ENCODE measurements around the gene CCNK. TPM values are rescaled to one million over a fixed set of nuclear protein-coding genes. Genes with fewer than 3 reads are reported as not detected.

CCNK gene
- polyA plus RNA-seq, 2 of the 4 experiments (the other 2 are of a cell fraction), result 22.7 to 46.6 TPM

DNA sequence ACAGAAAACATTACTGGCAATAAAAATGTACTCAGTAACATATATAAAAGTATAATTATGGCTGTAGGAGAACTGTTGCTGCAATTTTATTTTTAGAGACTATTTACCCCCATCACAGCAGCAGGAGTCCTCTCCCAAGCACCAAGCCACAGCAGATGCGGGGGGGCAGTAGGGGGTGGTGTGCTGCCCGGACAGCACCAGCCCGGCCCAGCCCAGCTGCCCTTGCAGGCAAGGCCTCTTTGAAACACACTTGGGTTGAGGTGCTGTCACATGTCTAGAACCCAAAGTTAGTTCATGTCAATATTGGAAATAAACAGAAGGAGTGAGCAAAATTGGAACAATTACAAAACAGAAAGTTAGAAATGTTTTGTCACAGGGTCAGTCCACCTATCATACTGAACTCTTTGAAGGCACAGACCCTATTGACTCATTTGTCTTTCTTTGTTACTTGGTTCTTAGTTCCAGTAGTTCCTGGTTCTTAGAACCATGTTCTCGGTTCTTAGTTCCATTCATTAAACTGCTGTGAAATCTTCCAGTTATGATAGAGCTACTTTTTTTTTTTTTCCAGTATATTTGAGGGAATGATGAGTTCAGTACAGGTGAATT, 22.7 kb downstream of the CCNK start:
- CTCF ChIA-PET, result interaction anchor here (0.7 to 2.0 kb wide), 3 partner anchors 14 to 444 kb away, joined by 3 to 7 read pairs (median 6); no protein-coding TSS in a partner anchor
- no peaks in the 10 kb centered on the region for H3K4me1 ChIP-seq
- TF ChIP-seq HOXB13 (CRISPR knock-in tag; IDR thresholded peaks at IDR 0.05; ENCODE audit: low read depth) (no peak), CEBPB (IDR thresholded peaks at IDR 0.05) (no peak), ELK1 (IDR thresholded peaks at IDR 0.05; ENCODE audit: low read depth, low read length) (no peak), POLR2AphosphoS2 (conservative IDR thresholded peaks at IDR 0.05; ENCODE audit: low read length) (no peak), CBX8 (IDR thresholded peaks at IDR 0.05) (no peak), NR3C1 (IDR thresholded peaks at IDR 0.05) (no peak), ZFP36 (IDR thresholded peaks at IDR 0.05; ENCODE audit: borderline replicate concordance, partially characterized antibody) (no peak), BCL3 (IDR thresholded peaks at IDR 0.05) (no peak), EHF (CRISPR knock-in tag; IDR thresholded peaks at IDR 0.05) (no peak), MYC (IDR thresholded peaks at IDR 0.05; ENCODE audit: borderline replicate concordance, low read length) (no peak), CHD4 (IDR thresholded peaks at IDR 0.05; ENCODE audit: borderline replicate concordance) (no peak), SMC3 (IDR thresholded peaks at IDR 0.05) (no peak)
- TF ChIP-seq, protein P1, sequence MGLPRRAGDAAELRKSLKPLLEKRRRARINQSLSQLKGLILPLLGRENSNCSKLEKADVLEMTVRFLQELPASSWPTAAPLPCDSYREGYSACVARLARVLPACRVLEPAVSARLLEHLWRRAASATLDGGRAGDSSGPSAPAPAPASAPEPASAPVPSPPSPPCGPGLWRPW (IDR thresholded peaks at IDR 0.05), result no peak
- DNase-seq (ENCODE audit: low read depth in 1 of 2, low spot score in 1 of 2), result no peak
- no peak overlapping the region for H3K27ac ChIP-seq
- FAIRE-seq, result no peak
- POLR2A ChIA-PET, result interaction anchor here (2.0 kb wide), 1 partner anchor 23 kb away, joined by 8 read pairs; the partner anchor contains the start of genes CCNK and SETD3
- no peak overlapping the region for H3K4me3 ChIP-seq
- H3K9me3 ChIP-seq, result no peaks in the 10 kb centered on the region
- WGBS (ENCODE audit: missing lambda C conversion rate), result 93% methylated on average over 4 of the region's 4 CpGs
- no peak for ATAC-seq
- H3K4me2 ChIP-seq, result no peak overlapping the region

DNA sequence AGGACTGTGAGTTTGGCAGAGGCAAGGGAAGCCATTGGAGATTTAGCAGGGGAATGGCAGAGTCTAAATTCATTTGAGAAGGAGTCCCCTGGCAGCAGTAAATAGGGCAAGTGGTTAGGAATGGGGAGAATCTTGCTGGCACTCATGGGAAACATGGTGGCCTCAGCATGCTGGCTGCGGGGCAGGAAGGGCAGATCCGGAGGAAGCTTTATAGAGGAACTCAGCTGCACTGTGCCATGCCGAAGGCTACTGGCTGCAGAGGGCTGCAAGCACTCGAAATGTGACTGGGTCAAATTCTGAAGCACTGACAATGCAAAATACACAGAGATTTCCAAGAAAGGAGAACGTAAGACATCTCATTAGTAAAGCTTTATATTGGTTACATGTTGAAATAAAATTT, 23.9 kb downstream of the CCNK start:
- WGBS (ENCODE audit: missing lambda C conversion rate), result 99% methylated on average over 5 of the region's 5 CpGs
- DNase-seq (ENCODE audit: low read depth in 1 of 2, low spot score in 1 of 2) (no peak), ATAC-seq (no peak), FAIRE-seq (no peak)
- TF ChIP-seq RAD21 (conservative IDR thresholded peaks at IDR 0.05 in 1 of 2, IDR thresholded peaks at IDR 0.05 in 1 of 2), result no peak
- TF ChIP-seq RARB (CRISPR knock-in tag; IDR thresholded peaks at IDR 0.05), result no peak
- TF ChIP-seq POLR2AphosphoS2 (conservative IDR thresholded peaks at IDR 0.05; ENCODE audit: low read length), result no peak
- TF ChIP-seq CHD2 (IDR thresholded peaks at IDR 0.05; ENCODE audit: low read length, partially characterized antibody), result no peak
- TF ChIP-seq CHD4 (IDR thresholded peaks at IDR 0.05; ENCODE audit: borderline replicate concordance), result no peak
- TF ChIP-seq, protein P2, sequence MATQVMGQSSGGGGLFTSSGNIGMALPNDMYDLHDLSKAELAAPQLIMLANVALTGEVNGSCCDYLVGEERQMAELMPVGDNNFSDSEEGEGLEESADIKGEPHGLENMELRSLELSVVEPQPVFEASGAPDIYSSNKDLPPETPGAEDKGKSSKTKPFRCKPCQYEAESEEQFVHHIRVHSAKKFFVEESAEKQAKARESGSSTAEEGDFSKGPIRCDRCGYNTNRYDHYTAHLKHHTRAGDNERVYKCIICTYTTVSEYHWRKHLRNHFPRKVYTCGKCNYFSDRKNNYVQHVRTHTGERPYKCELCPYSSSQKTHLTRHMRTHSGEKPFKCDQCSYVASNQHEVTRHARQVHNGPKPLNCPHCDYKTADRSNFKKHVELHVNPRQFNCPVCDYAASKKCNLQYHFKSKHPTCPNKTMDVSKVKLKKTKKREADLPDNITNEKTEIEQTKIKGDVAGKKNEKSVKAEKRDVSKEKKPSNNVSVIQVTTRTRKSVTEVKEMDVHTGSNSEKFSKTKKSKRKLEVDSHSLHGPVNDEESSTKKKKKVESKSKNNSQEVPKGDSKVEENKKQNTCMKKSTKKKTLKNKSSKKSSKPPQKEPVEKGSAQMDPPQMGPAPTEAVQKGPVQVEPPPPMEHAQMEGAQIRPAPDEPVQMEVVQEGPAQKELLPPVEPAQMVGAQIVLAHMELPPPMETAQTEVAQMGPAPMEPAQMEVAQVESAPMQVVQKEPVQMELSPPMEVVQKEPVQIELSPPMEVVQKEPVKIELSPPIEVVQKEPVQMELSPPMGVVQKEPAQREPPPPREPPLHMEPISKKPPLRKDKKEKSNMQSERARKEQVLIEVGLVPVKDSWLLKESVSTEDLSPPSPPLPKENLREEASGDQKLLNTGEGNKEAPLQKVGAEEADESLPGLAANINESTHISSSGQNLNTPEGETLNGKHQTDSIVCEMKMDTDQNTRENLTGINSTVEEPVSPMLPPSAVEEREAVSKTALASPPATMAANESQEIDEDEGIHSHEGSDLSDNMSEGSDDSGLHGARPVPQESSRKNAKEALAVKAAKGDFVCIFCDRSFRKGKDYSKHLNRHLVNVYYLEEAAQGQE (IDR thresholded peaks at IDR 0.05), result no peak
- TF ChIP-seq FOSB (CRISPR knock-in tag; IDR thresholded peaks at IDR 0.05), result no peak
- no peaks in the 10 kb centered on the region for H3K4me1 ChIP-seq
- ChIA-PET POLR2A (interaction anchor here (2.0 kb wide), 1 partner anchor 24 kb away, joined by 8 read pairs; the partner anchor contains the start of genes CCNK and SETD3), CTCF (interaction anchor here (0.8 to 2.0 kb wide), 5 partner anchors 10 to 20 kb away, joined by 3 to 7 read pairs (median 6); no protein-coding TSS in a partner anchor)
- H3K27ac ChIP-seq, result no peak overlapping the region
- no peak overlapping the region for H3K4me2 ChIP-seq
- H3K4me3 ChIP-seq, result no peak overlapping the region
- H3K9me3 ChIP-seq, result no peaks in the 10 kb centered on the region
